Neural progenitor cell (in vitro differentiated cells): Measurements from ENCODE around the gene ACP4. TPM values are rescaled to one million over a fixed set of nuclear protein-coding genes. Genes with fewer than 3 reads are reported as not detected.
"Not testable (repeated sequence)": the region's sequence is repeated elsewhere in the genome, so short reads cannot be mapped to it uniquely, and the experiment has no call there.

Experiments used
- DNase-seq: peaks from one replicate; pipeline ENCODE4 v3.0.0-alpha.2; 2016; ENCODE audit warnings: low spot score
- H2AFZ ChIP-seq: fragments of 200-600 bp; sonication (generic); replicated peaks from 2 replicates; pipeline ENCODE4 v1.6.1; 2016; ENCODE audit warnings: antibody characterized with exemption
- H3F3A ChIP-seq: fragments of 200-600 bp; sonication (generic); 2 replicates; pipeline ENCODE4 v1.6.1; 2016; ENCODE audit warnings: antibody characterized with exemption, low read depth
- H3K27ac ChIP-seq: fragments of 200-600 bp; sonication (generic); 2 replicates; pipeline ENCODE4 v1.5.1; 2016; ENCODE audit warnings: mild to moderate bottlenecking
- H3K27me3 ChIP-seq: fragments of 200-600 bp; sonication (generic); 2 replicates; pipeline ENCODE4 v1.6.1; 2016; ENCODE audit warnings: mild to moderate bottlenecking, moderate library complexity
- H3K36me3 ChIP-seq: fragments of 200-600 bp; sonication (generic); 2 replicates; pipeline ENCODE4 v1.5.1; 2016
- H3K4me1 ChIP-seq: fragments of 200-600 bp; sonication (generic); 2 replicates; pipeline ENCODE4 v1.6.1; 2016; ENCODE audit warnings: mixed run types
- H3K4me2 ChIP-seq: fragments of 200-600 bp; sonication (generic); 2 replicates; pipeline ENCODE4 v1.6.1; 2016
- H3K4me3 ChIP-seq: fragments of 200-600 bp; sonication (generic); 2 replicates; pipeline ENCODE4 v1.5.1; 2016
- H3K79me2 ChIP-seq: fragments of 200-600 bp; sonication (generic); 2 replicates; pipeline ENCODE4 v1.6.1; 2016; ENCODE audit warnings: low read depth
- H3K9ac ChIP-seq: fragments of 200-600 bp; sonication (generic); 2 replicates; pipeline ENCODE4 v1.6.1; 2016
- H3K9me3 ChIP-seq: fragments of 200-600 bp; sonication (generic); 2 replicates; pipeline ENCODE4 v1.5.1; 2016; ENCODE audit warnings: low read depth
- H4K20me1 ChIP-seq: fragments of 200-600 bp; sonication (generic); 2 replicates; pipeline ENCODE4 v1.6.1; 2016; ENCODE audit warnings: low read depth
- H3K27ac Mint-ChIP-seq: 3 replicates; pipeline ENCODE4 v1.8.0; 2021; ENCODE audit warnings: mixed read lengths
- H3K27me3 Mint-ChIP-seq: 2 replicates; pipeline ENCODE4 v1.8.0; 2022; ENCODE audit warnings: low read depth, mild to moderate bottlenecking, inconsistent platforms, moderate library complexity, mixed read lengths; ENCODE audit not compliant: insufficient read depth
- H3K36me3 Mint-ChIP-seq: 3 replicates; pipeline ENCODE4 v1.8.0; 2021; ENCODE audit warnings: mixed read lengths
- H3K4me1 Mint-ChIP-seq: 3 replicates; pipeline ENCODE4 v1.8.0; 2021; ENCODE audit warnings: mixed read lengths
- H3K4me3 Mint-ChIP-seq: 3 replicates; pipeline ENCODE4 v1.8.0; 2021; ENCODE audit warnings: mild to moderate bottlenecking, moderate library complexity, mixed read lengths
- H3K9me3 Mint-ChIP-seq: 3 replicates; pipeline ENCODE4 v1.8.0; 2020; ENCODE audit warnings: mixed read lengths
- CTCF ChIP-seq: fragments of 200-600 bp; sonication (generic); IDR thresholded peaks from 2 replicates; pipeline ENCODE4 v1.5.1; 2017; ENCODE audit warnings: antibody characterized with exemption, mild to moderate bottlenecking
- EZH2 ChIP-seq: fragments of 200-600 bp; sonication (generic); IDR thresholded peaks from 2 replicates; pipeline ENCODE4 v1.6.1; 2017; ENCODE audit warnings: antibody characterized with exemption, mild to moderate bottlenecking, moderate library complexity
- EZH2phosphoT487 ChIP-seq: fragments of 200-600 bp; sonication (generic); IDR thresholded peaks from 2 replicates; pipeline ENCODE4 v1.6.1; 2017; ENCODE audit warnings: antibody characterized with exemption
- total RNA-seq: library from RNA; depleted of rRNA; stranded (reverse); fragments of >200 nt; gene quantifications from 2 replicates; pipeline ENCODE4 v1.2.3, GENCODE V29; 2015; ENCODE audit warnings: low replicate concordance

Gene ACP4
- total RNA-seq, 1 donor from 2014 or later = not detected

GRCh38 chr19:50778906-50779430 lies 11.2 kb upstream of the ACP4 start:
- Histone ChIP-seq H3K9me3 (no peaks in the 10 kb centered on the region), H3K4me1 (no peaks in the 10 kb centered on the region), H3K36me3 (no peaks in the 10 kb centered on the region), H3F3A (peaks cover 5% of the 10 kb centered on the region), H2AFZ (no peak overlapping the region), H3K9ac (no peak overlapping the region), H3K27ac (no peak overlapping the region), H3K79me2 (no peaks in the 10 kb centered on the region), H3K4me2 (no peak overlapping the region), H4K20me1 (no peaks in the 10 kb centered on the region), H3K4me3 (no peak overlapping the region), H3K27me3 (peaks cover 91% of the 10 kb centered on the region)
- no peaks in the 10 kb centered on the region for H3K9me3 Mint-ChIP-seq
- DNase-seq = peak; percentile 24
- peaks cover 43% of the 10 kb centered on the region for H3K4me1 Mint-ChIP-seq
- no peak for TF ChIP-seq EZH2
- TF ChIP-seq EZH2phosphoT487 = no peak
- TF ChIP-seq CTCF = no peak
- no peaks in the 10 kb centered on the region for H3K36me3 Mint-ChIP-seq
- H3K4me3 Mint-ChIP-seq = peak overlapping the region; percentile 22
- peaks cover 27% of the 10 kb centered on the region for H3K27me3 Mint-ChIP-seq
- no peak overlapping the region for H3K27ac Mint-ChIP-seq

DNA sequence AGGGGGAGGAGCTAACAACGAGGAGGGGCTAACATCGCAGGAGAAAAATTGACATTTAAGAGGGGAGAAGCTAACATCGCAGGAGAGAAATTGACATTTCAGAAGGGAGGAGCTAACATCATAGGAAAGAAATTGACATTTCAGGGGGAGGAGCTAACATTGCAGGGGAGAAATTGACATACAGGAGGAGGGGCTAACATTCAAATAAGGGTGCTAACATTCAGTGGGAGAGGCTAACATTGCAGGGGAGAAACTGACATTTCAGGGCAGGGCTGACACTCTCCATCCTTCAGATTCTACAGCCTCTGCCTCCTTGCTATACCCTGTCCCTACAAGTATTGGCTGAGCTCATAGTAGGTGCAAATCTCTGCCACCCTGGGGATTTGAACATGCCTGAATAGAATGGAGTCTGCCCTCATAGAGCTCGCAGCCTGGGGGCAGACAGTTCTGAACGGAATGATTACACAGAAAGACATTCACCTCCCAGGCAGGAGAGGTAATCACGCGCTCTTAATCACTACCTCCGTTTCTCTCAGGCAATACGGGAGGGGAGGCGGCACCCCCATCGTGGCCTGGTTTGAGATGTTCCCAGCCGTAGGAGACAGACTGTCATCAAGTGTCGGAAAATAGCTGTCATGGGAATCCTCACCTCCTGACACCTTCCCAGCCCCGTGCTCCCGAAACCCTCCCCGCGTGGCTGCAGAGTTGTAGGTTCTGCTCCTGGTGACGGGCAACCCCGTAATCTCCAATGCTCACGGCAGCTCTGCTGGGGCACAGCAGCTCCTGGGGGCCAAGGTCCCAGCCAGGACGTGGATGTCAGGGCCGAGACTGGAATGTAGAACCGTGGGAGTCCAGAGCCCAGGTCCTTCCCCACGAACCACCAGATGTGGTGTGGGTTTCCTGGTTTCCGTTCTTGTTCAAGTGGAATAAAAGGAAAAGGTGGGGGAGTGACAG lies 10.4 kb upstream of the ACP4 start:
- H3K36me3 ChIP-seq = no peaks in the 10 kb centered on the region
- no peak overlapping the region for H3K4me3 ChIP-seq
- Mint-ChIP-seq H3K27me3 (peaks cover 23% of the 10 kb centered on the region), H3K9me3 (no peaks in the 10 kb centered on the region), H3K4me3 (peak overlapping the region; percentile 33), H3K4me1 (peaks cover 44% of the 10 kb centered on the region), H3K36me3 (no peaks in the 10 kb centered on the region), H3K27ac (no peak overlapping the region)
- no peak overlapping the region for H3K27ac ChIP-seq
- no peak overlapping the region for H3K4me2 ChIP-seq
- H4K20me1 ChIP-seq = no peaks in the 10 kb centered on the region
- H3K4me1 ChIP-seq = no peaks in the 10 kb centered on the region
- H2AFZ ChIP-seq = no peak overlapping the region
- no peak overlapping the region for H3K9ac ChIP-seq
- H3K27me3 ChIP-seq = peaks cover 87% of the 10 kb centered on the region
- no peak for DNase-seq
- TF ChIP-seq EZH2 (no peak), EZH2phosphoT487 (no peak), CTCF (no peak)
- no peaks in the 10 kb centered on the region for H3K79me2 ChIP-seq
- peaks cover 5% of the 10 kb centered on the region for H3F3A ChIP-seq
- no peaks in the 10 kb centered on the region for H3K9me3 ChIP-seq

DNA sequence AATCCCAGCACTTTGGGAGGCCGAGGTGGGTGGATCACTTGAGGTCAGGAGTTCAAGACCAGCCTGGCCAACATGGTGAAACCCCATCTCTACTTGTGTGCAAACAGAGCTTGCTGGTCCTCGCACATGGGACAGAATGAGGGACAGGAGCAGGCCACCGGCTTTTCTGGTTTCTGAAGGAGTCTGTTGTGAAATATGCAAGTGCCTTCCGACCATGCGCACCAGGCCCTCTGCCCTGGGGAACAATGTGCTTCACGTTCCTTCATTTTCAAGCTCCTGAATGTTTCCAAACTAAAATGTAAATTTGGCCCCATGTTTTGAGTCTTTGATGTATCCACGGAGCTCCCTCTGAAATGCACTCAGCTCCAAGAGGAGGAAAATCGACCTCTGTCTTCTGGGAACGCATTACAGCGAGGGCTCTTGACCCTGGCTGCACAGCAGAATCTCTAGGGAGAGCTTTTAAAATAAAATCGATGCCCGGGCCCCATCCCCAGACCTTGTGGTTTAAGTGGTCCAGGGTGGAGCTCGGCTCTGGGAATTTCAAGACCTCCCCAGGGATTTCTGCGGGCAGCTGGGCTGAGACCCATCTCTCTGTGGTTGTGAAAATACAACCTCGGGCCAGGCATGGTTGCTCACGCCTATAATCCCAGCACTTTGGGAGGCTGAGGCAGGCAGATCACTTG lies 9.3 kb upstream of the ACP4 start:
- Histone ChIP-seq H3K4me2 (no peak overlapping the region), H3K9me3 (no peaks in the 10 kb centered on the region), H3K4me3 (no peak overlapping the region), H3K27me3 (peaks cover 76% of the 10 kb centered on the region), H2AFZ (no peak overlapping the region), H3K36me3 (no peaks in the 10 kb centered on the region), H3K9ac (no peak overlapping the region), H4K20me1 (no peaks in the 10 kb centered on the region), H3K4me1 (no peaks in the 10 kb centered on the region), H3K27ac (no peak overlapping the region), H3F3A (peaks cover 5% of the 10 kb centered on the region), H3K79me2 (no peaks in the 10 kb centered on the region)
- H3K9me3 Mint-ChIP-seq = no peaks in the 10 kb centered on the region
- H3K4me3 Mint-ChIP-seq = no peak overlapping the region
- H3K36me3 Mint-ChIP-seq = no peaks in the 10 kb centered on the region
- DNase-seq = no peak
- H3K27ac Mint-ChIP-seq = no peak overlapping the region
- peaks cover 18% of the 10 kb centered on the region for H3K27me3 Mint-ChIP-seq
- H3K4me1 Mint-ChIP-seq = peaks cover 53% of the 10 kb centered on the region
- TF ChIP-seq EZH2phosphoT487 (no peak), CTCF (no peak)

- H3K79me2 ChIP-seq, H3K27ac Mint-ChIP-seq, H3K9me3 Mint-ChIP-seq, H3K9me3 ChIP-seq, H3K4me1 ChIP-seq, H3K4me3 ChIP-seq, H3K4me3 Mint-ChIP-seq, H3K27ac ChIP-seq, H3K9ac ChIP-seq, H2AFZ ChIP-seq, DNase-seq, H3K4me2 ChIP-seq, H3F3A ChIP-seq, H3K36me3 Mint-ChIP-seq, H3K36me3 ChIP-seq, H4K20me1 ChIP-seq: not testable (repeated sequence)
- H3K27me3 ChIP-seq = peaks cover 54% of the 10 kb centered on the region
- Mint-ChIP-seq H3K27me3 (peaks cover 18% of the 10 kb centered on the region), H3K4me1 (peaks cover 42% of the 10 kb centered on the region)
These were observed 6.4 kb upstream of the ACP4 start for GRCh38 chr19:50783848-50784152.
